ENCODE measurements around the gene TM7SF2.

DNA sequence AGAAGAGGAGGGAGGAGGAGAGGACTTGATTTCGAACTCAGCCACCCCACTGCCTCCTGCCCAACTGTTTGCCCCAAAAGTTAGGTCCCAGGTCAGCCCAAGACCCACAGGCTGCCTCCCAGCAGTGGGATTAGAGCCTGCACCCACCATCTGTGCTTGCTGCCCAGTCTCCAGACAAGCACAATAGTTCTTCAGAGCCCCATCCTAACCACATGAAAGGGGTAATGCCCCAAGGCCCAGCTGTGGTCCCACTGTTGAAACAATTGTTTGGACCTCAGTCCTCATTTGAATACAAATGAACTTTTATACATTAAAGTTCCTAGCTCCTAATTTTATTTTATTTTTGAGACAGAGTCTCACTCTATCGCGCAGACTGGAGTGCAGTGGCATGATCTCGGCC, 21.0 kb upstream of the TM7SF2 start:
- TF ChIP-seq, protein P1, sequence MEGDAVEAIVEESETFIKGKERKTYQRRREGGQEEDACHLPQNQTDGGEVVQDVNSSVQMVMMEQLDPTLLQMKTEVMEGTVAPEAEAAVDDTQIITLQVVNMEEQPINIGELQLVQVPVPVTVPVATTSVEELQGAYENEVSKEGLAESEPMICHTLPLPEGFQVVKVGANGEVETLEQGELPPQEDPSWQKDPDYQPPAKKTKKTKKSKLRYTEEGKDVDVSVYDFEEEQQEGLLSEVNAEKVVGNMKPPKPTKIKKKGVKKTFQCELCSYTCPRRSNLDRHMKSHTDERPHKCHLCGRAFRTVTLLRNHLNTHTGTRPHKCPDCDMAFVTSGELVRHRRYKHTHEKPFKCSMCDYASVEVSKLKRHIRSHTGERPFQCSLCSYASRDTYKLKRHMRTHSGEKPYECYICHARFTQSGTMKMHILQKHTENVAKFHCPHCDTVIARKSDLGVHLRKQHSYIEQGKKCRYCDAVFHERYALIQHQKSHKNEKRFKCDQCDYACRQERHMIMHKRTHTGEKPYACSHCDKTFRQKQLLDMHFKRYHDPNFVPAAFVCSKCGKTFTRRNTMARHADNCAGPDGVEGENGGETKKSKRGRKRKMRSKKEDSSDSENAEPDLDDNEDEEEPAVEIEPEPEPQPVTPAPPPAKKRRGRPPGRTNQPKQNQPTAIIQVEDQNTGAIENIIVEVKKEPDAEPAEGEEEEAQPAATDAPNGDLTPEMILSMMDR (IDR thresholded peaks at IDR 0.05; ENCODE audit: insufficient read depth, low read length, poor library complexity, severe bottlenecking), result no peak
- no peak for TF ChIP-seq EZH2phosphoT487 (conservative IDR thresholded peaks at IDR 0.05; ENCODE audit: low read length)

All from SU-DHL-6 (cell line).